Embryonic facial prominence (tissue), 1 donor: Measurements from ENCODE around the gene RHOT1.
"Not testable (repeated sequence)": the region's sequence is repeated elsewhere in the genome, so short reads cannot be mapped to it uniquely, and the experiment has no call there.

Experiments
- DNase-seq: peaks from one replicate; pipeline ENCODE4 v3.0.0-alpha.2; 2016; ENCODE audit errors: extremely low spot score

RHOT1 gene

GRCh38 chr17:32124985-32125847 lies 17.1 kb upstream of the RHOT1 start:
- DNase-seq: no peak

- DNase-seq: no peak
These were observed 16.5 kb upstream of the RHOT1 start for GRCh38 chr17:32125848-32126153.

GRCh38 chr17:32126325-32126724 lies 16.0 kb upstream of the RHOT1 start:
- no peak for DNase-seq

DNA sequence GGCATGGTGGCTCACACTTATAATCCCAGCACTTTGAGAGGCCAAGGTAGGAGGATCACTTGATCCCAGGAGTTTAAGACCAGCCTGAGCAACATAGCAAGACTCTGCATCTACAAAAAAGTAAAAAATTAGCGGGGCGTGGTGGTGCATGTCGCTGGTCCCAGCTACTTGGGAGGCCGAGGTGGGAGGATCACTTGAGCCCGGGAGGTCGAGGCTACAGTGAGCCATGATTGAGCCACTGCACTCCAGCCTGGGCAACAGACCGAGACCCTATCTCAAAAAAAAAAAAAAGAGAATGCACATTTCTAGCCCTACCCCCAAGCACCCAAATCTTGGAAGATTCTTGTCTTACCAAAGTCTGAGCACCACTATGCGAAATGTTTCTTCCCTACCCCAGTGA lies 15.6 kb upstream of the RHOT1 start:
- no peak for DNase-seq

- peak; percentile 58 for DNase-seq
These were observed 15.0 kb upstream of the RHOT1 start for GRCh38 chr17:32127158-32127897.

DNA sequence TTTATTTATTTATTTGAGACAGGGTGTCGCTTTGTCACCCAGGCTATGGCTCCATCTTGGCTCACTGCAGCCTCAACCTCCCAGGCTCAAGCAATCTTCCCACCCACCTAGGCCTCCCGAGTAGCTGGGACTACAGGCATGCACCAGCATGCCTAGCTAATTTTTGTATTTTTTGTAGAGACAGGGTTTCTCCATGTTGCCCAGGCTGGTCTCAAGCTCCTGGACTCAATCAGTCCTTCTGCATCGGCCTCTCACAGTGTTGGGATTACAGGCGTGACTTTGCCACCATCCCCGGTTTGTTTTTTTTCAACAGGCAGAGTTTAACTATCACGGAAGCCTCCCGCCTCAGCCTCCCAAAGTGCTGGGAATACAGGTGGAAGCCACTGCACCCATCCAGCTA lies 13.8 kb upstream of the RHOT1 start:
- DNase-seq: not testable (repeated sequence)

DNA sequence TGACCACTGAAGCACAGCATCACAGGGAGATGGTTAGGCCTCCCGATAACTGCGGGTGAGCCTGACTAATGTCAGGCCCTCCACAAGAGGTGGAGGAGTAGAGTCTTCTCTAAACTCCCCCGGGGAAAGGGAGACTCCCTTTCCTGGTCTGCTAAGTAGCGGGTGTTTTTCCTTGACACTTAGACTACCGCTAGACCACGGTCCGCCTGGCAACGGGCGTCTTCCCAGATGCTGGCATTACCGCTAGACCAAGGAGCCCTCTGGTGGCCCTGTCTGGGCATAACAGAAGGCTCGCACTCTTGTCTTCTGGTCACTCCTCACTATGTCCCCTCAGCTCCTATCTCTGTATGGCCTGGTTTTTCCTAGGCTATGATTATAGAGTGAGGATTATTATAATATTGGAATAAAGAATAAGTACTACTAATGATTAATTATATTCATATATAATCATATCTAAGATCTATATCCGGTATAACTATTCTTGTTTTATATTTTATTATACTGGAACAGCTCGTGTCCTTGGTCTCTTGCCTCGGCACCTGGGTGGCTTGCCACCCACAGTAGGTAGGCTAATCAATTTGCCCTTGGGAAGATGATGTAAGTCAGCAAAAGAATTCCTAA lies 6.7 kb upstream of the RHOT1 start:
- DNase-seq: not testable (repeated sequence)

DNA sequence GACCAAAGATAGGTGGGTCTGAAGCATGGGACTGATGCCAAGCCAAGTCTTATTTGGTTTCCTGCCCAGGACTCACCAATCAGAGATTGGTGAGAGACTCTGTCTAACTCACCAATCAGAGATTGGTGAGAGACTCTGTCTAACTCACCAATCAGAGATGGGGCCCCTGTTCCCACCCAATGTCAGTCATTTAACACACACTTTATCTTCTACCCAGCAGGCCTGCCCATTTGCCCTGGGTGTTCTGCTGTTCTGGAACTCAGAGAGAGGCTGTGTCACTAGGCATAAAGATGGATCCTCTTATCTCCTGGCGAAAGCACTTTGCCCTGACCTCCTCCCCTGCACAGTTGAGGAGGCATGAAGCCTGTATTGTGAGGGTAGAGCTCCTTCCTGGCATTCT lies 5.4 kb upstream of the RHOT1 start:
- DNase-seq: no peak

DNA sequence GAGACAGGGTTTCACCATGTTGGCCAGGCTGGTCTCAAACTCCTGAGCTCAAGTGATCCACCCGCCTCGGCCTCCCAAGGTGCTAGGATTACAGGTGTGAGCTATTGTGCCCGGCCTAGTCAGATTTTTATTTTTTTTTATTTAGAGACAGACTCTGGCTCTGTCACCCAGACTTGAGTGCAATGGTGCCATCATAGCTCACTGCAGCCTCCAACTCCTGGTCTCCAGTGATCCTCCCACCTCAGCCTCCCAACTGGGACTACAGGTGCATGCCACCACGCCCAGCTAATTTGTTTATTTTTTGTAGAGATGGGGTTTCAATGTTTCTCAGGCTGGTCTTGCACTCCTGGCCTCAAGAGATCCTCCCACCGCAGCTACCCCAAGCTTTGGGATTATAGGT lies 2.8 kb upstream of the RHOT1 start:
- not testable (repeated sequence) for DNase-seq

- peak; percentile 13 for DNase-seq
These were observed 1.0 kb upstream of the RHOT1 start for GRCh38 chr17:32141258-32141657.

GRCh38 chr17:32141679-32142037 lies 644 bp upstream of the RHOT1 start:
- no peak for DNase-seq

DNA sequence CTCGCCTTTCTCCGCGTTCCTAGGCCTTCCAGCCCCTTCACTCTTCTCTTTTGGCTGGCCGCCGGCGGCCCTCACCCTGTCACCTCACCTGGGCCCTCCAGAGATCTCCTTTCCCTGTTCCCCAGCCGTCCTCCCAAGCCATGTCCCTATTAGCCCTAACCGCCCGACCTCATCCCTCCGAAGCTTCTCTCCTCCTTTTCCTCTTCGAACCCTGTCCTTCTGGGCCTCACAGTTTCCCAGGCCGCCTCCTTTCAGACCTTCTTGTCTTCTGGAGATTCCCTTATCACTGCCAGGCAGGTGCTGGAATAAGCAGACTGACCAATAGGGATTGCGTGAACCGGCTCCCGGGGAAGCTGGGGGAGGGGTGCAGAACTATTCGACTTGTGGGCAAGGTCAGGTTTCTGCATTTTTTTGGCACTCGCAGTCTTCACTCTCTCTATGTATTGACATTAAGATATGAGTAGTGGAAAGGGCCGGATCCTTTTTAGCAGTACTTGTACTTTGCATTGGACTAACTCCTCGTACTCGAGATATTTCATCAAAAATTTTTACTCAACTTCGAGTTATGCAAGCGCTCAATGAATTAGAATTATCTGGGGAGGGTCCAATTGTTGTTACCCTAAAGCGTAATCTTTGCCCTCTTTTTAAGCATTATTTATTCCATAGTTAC lies 690 bp downstream of the RHOT1 start:
- no peak for DNase-seq

- no peak for DNase-seq
These were observed 1.2 kb downstream of the RHOT1 start for GRCh38 chr17:32143527-32143870.

- not testable (repeated sequence) for DNase-seq
These were observed 2.1 kb downstream of the RHOT1 start for GRCh38 chr17:32144442-32144841.

DNA sequence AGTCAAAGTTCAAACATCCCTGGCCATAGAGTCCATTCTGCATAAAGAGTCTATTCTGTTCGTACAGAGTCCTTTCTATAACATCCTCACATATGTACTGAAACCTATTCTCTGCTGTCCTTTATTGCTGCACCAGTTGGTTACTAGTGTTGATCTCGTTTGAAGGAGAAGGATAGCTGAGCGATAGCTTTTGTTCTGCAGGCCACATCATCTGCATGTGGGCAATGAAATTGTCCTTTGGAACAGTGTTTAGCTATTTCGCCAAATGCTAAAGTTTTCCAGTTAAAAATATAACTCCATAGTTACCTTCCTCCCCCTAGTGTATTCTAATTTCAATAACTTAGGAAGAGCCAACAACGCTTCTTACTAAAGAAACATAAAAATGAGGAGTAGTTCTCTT lies 6.0 kb downstream of the RHOT1 start:
- DNase-seq: no peak

- DNase-seq: no peak
These were observed 8.1 kb downstream of the RHOT1 start for GRCh38 chr17:32150358-32150757.

- DNase-seq: no peak
These were observed 9.8 kb downstream of the RHOT1 start for GRCh38 chr17:32152130-32152529.

GRCh38 chr17:32155896-32156295 lies 13.6 kb downstream of the RHOT1 start:
- no peak for DNase-seq

DNA sequence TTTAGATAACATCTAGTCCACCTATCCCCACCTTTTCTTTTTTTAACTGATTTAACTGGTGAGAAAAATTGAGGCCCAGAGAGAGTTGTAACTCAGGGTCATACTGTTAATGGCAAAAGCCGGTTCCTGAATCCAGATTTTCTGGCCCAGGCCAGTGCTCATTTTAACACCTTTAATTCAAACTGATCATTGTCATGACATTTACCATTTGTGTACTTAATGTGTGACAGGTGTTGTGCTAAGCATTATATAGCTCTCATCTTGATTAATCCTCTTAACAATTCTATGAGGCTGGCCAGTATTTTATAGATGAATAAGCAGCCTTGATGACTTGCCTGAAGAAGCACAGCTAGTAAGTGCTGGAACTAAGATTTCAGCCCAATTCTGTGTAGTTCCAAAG lies 14.4 kb downstream of the RHOT1 start:
- no peak for DNase-seq

- no peak for DNase-seq
These were observed 14.9 kb downstream of the RHOT1 start for GRCh38 chr17:32157225-32157624.

GRCh38 chr17:32158870-32159585 lies 16.7 kb downstream of the RHOT1 start:
- no peak for DNase-seq
